Activated T-cell treated with anti-CD3 and anti-CD28 coated beads, Interleukin-2, amount 50 U/mL, for 24 hours (primary cell): ENCODE data around the gene DGKH.
"Not testable (repeated sequence)": the region's sequence is repeated elsewhere in the genome, so short reads cannot be mapped to it uniquely, and the experiment has no call there.

Experiments used
- DNase-seq: peaks from one replicate; pipeline ENCODE4 v3.0.0-alpha.2; 2020
- H3K27ac Mint-ChIP-seq: 2 replicates; pipeline ENCODE4 v1.8.0; 2020; ENCODE audit warnings: mild to moderate bottlenecking, mixed read lengths
- H3K27me3 Mint-ChIP-seq: 2 replicates; pipeline ENCODE4 v1.8.0; 2020; ENCODE audit warnings: mixed read lengths
- H3K36me3 Mint-ChIP-seq: 2 replicates; pipeline ENCODE4 v1.8.0; 2020; ENCODE audit warnings: low read depth, mixed read lengths
- H3K4me1 Mint-ChIP-seq: 2 replicates; pipeline ENCODE4 v1.8.0; 2020; ENCODE audit warnings: low read depth, mixed read lengths
- H3K4me3 Mint-ChIP-seq: 2 replicates; pipeline ENCODE4 v1.8.0; 2020; ENCODE audit warnings: mild to moderate bottlenecking, moderate library complexity, mixed read lengths
- H3K9me3 Mint-ChIP-seq: 2 replicates; pipeline ENCODE4 v1.8.0; 2020; ENCODE audit warnings: mixed read lengths

DGKH gene

GRCh38 chr13:42054798-42055499 lies 6.5 kb downstream of the DGKH start:
- no peak overlapping the region for H3K27ac Mint-ChIP-seq
- peaks cover 52% of the 10 kb centered on the region for H3K4me1 Mint-ChIP-seq
- H3K36me3 Mint-ChIP-seq: peaks cover 12% of the 10 kb centered on the region
- H3K9me3 Mint-ChIP-seq: peaks cover 4% of the 10 kb centered on the region
- no peak for DNase-seq
- no peak overlapping the region for H3K4me3 Mint-ChIP-seq
- H3K27me3 Mint-ChIP-seq: no peaks in the 10 kb centered on the region

GRCh38 chr13:42055500-42056085 lies 7.1 kb downstream of the DGKH start:
- Mint-ChIP-seq H3K27me3 (no peaks in the 10 kb centered on the region), H3K27ac (peak overlapping the region; percentile 61), H3K4me1 (peaks cover 50% of the 10 kb centered on the region), H3K36me3 (peaks cover 15% of the 10 kb centered on the region), H3K9me3 (peaks cover 4% of the 10 kb centered on the region), H3K4me3 (peak overlapping the region; percentile 30)
- no peak for DNase-seq

GRCh38 chr13:42056146-42056545 lies 7.7 kb downstream of the DGKH start:
- H3K36me3 Mint-ChIP-seq: peaks cover 14% of the 10 kb centered on the region
- H3K27ac Mint-ChIP-seq: peak overlapping the region; percentile 61
- H3K9me3 Mint-ChIP-seq: peaks cover 4% of the 10 kb centered on the region
- H3K4me1 Mint-ChIP-seq: peaks cover 48% of the 10 kb centered on the region
- no peaks in the 10 kb centered on the region for H3K27me3 Mint-ChIP-seq
- DNase-seq: no peak
- H3K4me3 Mint-ChIP-seq: no peak overlapping the region

GRCh38 chr13:42056583-42056982 lies 8.1 kb downstream of the DGKH start:
- peak overlapping the region; percentile 8 for H3K27ac Mint-ChIP-seq

GRCh38 chr13:42057918-42058530 lies 9.6 kb downstream of the DGKH start:
- DNase-seq: no peak
- Mint-ChIP-seq H3K4me1 (peaks cover 36% of the 10 kb centered on the region), H3K27me3 (no peaks in the 10 kb centered on the region), H3K4me3 (no peak overlapping the region), H3K27ac (peak overlapping the region; percentile 12), H3K36me3 (peaks cover 8% of the 10 kb centered on the region), H3K9me3 (peaks cover 4% of the 10 kb centered on the region)

More at GRCh38 chr13:42056583-42056982, 8.1 kb downstream of the DGKH start:
- Mint-ChIP-seq H3K36me3 (peaks cover 11% of the 10 kb centered on the region), H3K4me3 (peak overlapping the region; percentile 41), H3K27me3 (no peaks in the 10 kb centered on the region), H3K4me1 (peaks cover 46% of the 10 kb centered on the region), H3K9me3 (peaks cover 4% of the 10 kb centered on the region)
- DNase-seq: no peak

GRCh38 chr13:42061943-42062342 lies 13.5 kb downstream of the DGKH start:
- Mint-ChIP-seq H3K27me3 (no peaks in the 10 kb centered on the region), H3K4me3 (no peak overlapping the region), H3K9me3 (peaks cover 4% of the 10 kb centered on the region), H3K27ac (no peak overlapping the region), H3K4me1 (peaks cover 22% of the 10 kb centered on the region), H3K36me3 (peaks cover 20% of the 10 kb centered on the region)
- no peak for DNase-seq

- peaks cover 20% of the 10 kb centered on the region for H3K36me3 Mint-ChIP-seq
- H3K27ac Mint-ChIP-seq: no peak overlapping the region
- no peaks in the 10 kb centered on the region for H3K27me3 Mint-ChIP-seq
- H3K4me1 Mint-ChIP-seq: peaks cover 15% of the 10 kb centered on the region
- peaks cover 4% of the 10 kb centered on the region for H3K9me3 Mint-ChIP-seq
- no peak overlapping the region for H3K4me3 Mint-ChIP-seq
- no peak for DNase-seq
Observed at GRCh38 chr13:42063105-42063504, 14.7 kb downstream of the DGKH start.

- peaks cover 15% of the 10 kb centered on the region for H3K36me3 Mint-ChIP-seq
- H3K4me3 Mint-ChIP-seq: no peak overlapping the region
- H3K27ac Mint-ChIP-seq: no peak overlapping the region
- peaks cover 9% of the 10 kb centered on the region for H3K4me1 Mint-ChIP-seq
- no peak for DNase-seq
- no peaks in the 10 kb centered on the region for H3K27me3 Mint-ChIP-seq
- no peaks in the 10 kb centered on the region for H3K9me3 Mint-ChIP-seq
Observed at GRCh38 chr13:42064259-42064658, 15.8 kb downstream of the DGKH start.

- DNase-seq: no peak
- Mint-ChIP-seq H3K4me3 (no peak overlapping the region), H3K9me3 (no peaks in the 10 kb centered on the region), H3K27me3 (no peaks in the 10 kb centered on the region), H3K4me1 (peaks cover 9% of the 10 kb centered on the region), H3K27ac (no peak overlapping the region), H3K36me3 (peaks cover 15% of the 10 kb centered on the region)
Observed at GRCh38 chr13:42064966-42065365, 16.5 kb downstream of the DGKH start.

- H3K4me3 Mint-ChIP-seq: no peak overlapping the region
- no peaks in the 10 kb centered on the region for H3K27me3 Mint-ChIP-seq
- DNase-seq: no peak
- H3K9me3 Mint-ChIP-seq: no peaks in the 10 kb centered on the region
- H3K4me1 Mint-ChIP-seq: peaks cover 9% of the 10 kb centered on the region
- H3K36me3 Mint-ChIP-seq: peaks cover 12% of the 10 kb centered on the region
- no peak overlapping the region for H3K27ac Mint-ChIP-seq
Observed at GRCh38 chr13:42065414-42065813, 17.0 kb downstream of the DGKH start.

GRCh38 chr13:42066542-42066941 lies 18.1 kb downstream of the DGKH start:
- Mint-ChIP-seq H3K27ac (no peak overlapping the region), H3K4me1 (peaks cover 20% of the 10 kb centered on the region), H3K36me3 (peaks cover 15% of the 10 kb centered on the region), H3K4me3 (no peak overlapping the region), H3K9me3 (no peaks in the 10 kb centered on the region), H3K27me3 (no peaks in the 10 kb centered on the region)
- no peak for DNase-seq

GRCh38 chr13:42068886-42069285 lies 20.4 kb downstream of the DGKH start:
- H3K4me3 Mint-ChIP-seq: no peak overlapping the region
- no peaks in the 10 kb centered on the region for H3K27me3 Mint-ChIP-seq
- H3K36me3 Mint-ChIP-seq: peaks cover 17% of the 10 kb centered on the region

GRCh38 chr13:42070599-42070998 lies 22.2 kb downstream of the DGKH start:
- H3K36me3 Mint-ChIP-seq: peaks cover 14% of the 10 kb centered on the region
- not testable (repeated sequence) for H3K9me3 Mint-ChIP-seq, H3K27ac Mint-ChIP-seq, DNase-seq, H3K4me3 Mint-ChIP-seq, H3K27me3 Mint-ChIP-seq
- peaks cover 25% of the 10 kb centered on the region for H3K4me1 Mint-ChIP-seq

More at GRCh38 chr13:42068886-42069285, 20.4 kb downstream of the DGKH start:
- Mint-ChIP-seq H3K27ac (no peak overlapping the region), H3K9me3 (no peaks in the 10 kb centered on the region), H3K4me1 (peaks cover 26% of the 10 kb centered on the region)
- no peak for DNase-seq

- H3K4me3 Mint-ChIP-seq, H3K27me3 Mint-ChIP-seq, H3K27ac Mint-ChIP-seq, H3K9me3 Mint-ChIP-seq, H3K36me3 Mint-ChIP-seq, DNase-seq: not testable (repeated sequence)
- peaks cover 28% of the 10 kb centered on the region for H3K4me1 Mint-ChIP-seq
Observed at GRCh38 chr13:42071179-42071578, 22.7 kb downstream of the DGKH start.
